Neuron (in vitro differentiated cells): ENCODE results near the gene SIM2.

ENCODE experiments used
- H2AFZ ChIP-seq: one replicate; pipeline ENCODE4 v1.6.1; 2013; ENCODE audit warnings: low read depth, mild to moderate bottlenecking, inconsistent platforms, low read length, moderate library complexity
- H3K27me3 ChIP-seq: one replicate; pipeline ENCODE4 v1.6.1; 2013; ENCODE audit warnings: low read length; ENCODE audit not compliant: insufficient read depth
- H3K36me3 ChIP-seq: one replicate; pipeline ENCODE4 v1.6.1; 2013; ENCODE audit warnings: low read length; ENCODE audit not compliant: insufficient read depth
- H3K4me1 ChIP-seq: one replicate; pipeline ENCODE4 v1.6.1; 2013; ENCODE audit warnings: low read length; ENCODE audit not compliant: insufficient read depth
- H3K4me3 ChIP-seq: 2 replicates; pipeline ENCODE4 v1.5.1; 2013; ENCODE audit warnings: mild to moderate bottlenecking, low read length, moderate library complexity
- H3K9me3 ChIP-seq: one replicate; pipeline ENCODE4 v1.6.1; 2013; ENCODE audit warnings: low read length

The SIM2 gene

DNA sequence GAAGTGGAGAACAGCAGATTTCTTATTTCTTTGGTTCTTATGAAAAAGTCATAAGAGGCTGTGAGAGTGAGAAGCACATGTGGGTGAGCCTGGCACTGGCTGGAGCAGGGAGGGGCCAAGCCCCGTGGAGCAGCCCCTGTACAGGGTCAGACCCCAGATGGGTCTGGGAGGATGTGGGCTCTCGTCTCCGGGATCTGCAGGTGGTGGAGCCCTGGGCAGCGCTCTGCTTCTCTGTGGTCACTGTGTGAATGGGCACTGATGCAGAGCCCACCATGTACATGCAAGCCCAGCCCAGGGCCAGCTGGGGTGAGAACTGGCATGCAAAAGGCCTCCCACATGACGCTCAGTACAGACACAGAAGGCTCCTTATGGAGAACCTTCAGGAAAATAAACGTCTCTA, 67.6 kb downstream of the SIM2 start:
- no peaks in the 10 kb centered on the region for H3K9me3 ChIP-seq
- no peak overlapping the region for H2AFZ ChIP-seq
- peaks cover 17% of the 10 kb centered on the region for H3K4me1 ChIP-seq
- no peak overlapping the region for H3K4me3 ChIP-seq
- no peaks in the 10 kb centered on the region for H3K27me3 ChIP-seq
- H3K36me3 ChIP-seq = no peaks in the 10 kb centered on the region

DNA sequence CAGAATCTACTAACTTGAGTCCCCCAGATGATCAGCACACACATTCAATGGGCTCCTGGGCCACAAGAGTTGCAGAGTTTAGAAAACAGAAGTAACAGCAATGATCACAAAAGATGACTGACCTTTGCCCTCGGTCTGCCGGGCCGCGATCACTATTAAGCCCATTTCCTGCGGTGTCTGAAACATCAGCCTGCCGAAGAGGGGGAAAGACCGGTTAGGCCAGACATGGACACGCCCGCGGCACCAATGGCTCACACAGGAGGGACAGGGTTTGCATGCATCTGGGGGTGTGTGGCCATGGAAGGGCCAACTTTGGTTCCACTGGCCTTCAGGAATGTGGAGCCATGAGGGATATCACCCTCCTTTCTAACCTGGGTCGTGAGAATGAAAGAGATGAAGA, 68.2 kb downstream of the SIM2 start:
- H3K27me3 ChIP-seq = no peaks in the 10 kb centered on the region
- no peak overlapping the region for H2AFZ ChIP-seq
- H3K4me3 ChIP-seq = no peak overlapping the region
- no peaks in the 10 kb centered on the region for H3K36me3 ChIP-seq
- H3K9me3 ChIP-seq = no peaks in the 10 kb centered on the region
- peaks cover 17% of the 10 kb centered on the region for H3K4me1 ChIP-seq

- H3K27me3 ChIP-seq = no peaks in the 10 kb centered on the region
These were observed 69.6 kb downstream of the SIM2 start for GRCh38 chr21:36768496-36768895.

DNA sequence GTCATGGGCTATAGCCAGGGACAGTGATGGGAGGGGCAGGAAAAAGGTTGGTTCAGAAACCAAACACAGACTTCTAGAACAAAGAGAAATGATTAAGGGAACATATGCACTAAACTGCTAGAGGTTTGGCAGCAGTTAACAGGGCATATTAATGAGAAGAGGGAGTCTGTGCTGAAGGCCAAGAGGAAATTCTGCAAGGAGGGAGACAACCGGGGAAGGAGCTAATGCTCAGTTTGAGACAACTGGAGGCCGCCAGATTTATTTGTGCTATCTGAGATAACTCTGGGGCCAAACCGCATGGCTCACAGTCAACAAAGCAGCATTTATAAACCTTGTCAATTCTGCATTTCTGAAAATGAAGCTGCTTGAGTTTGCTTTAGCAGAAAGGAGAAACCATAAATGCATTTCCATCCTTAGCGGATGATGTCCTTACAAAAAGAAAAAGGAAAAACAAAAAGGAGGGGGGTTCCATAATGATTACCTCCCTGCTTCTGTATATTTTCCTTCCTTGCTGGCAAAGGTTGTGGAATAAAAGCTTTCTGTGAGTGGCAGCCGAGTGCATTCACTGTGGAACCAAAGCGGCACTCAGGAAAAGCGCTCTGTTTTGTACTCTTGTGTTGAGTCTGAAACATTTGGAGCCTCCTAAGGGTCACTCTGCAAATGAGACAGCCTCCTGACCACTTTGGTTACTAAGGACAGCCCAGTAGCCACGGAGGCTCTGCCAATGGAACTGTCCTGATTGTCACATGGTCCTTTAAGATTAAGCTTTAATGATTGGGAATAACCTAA, 70.3 kb downstream of the SIM2 start:
- Histone ChIP-seq H3K9me3 (no peaks in the 10 kb centered on the region), H3K4me3 (no peak overlapping the region), H3K36me3 (no peaks in the 10 kb centered on the region), H2AFZ (peak overlapping the region; percentile 3), H3K4me1 (peaks cover 24% of the 10 kb centered on the region), H3K27me3 (no peaks in the 10 kb centered on the region)

More at GRCh38 chr21:36768496-36768895, 69.6 kb downstream of the SIM2 start:
- Histone ChIP-seq H3K9me3 (no peaks in the 10 kb centered on the region), H2AFZ (no peak overlapping the region), H3K4me1 (peaks cover 19% of the 10 kb centered on the region), H3K4me3 (no peak overlapping the region), H3K36me3 (no peaks in the 10 kb centered on the region)

DNA sequence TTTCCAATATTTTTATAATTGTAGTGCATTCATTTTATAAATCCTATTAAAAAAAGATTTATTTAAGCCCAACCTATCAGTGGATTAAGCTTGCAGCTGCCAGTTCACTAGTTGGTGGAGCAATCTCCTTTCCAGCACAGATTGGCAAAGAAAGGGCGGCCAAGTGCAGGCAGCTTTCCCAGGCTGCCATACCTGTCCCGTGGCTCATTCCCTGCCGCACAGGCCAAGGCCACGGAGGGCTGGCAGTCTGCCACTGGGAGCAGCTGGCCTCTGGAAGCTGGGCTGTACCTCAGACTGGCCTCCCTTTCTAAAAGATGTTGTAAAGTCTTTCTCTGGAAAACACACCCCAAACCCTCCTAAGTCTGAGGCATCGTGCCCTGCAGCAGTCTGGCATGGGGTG, 74.2 kb downstream of the SIM2 start:
- Histone ChIP-seq H3K36me3 (no peaks in the 10 kb centered on the region), H2AFZ (no peak overlapping the region), H3K4me1 (peaks cover 30% of the 10 kb centered on the region), H3K4me3 (no peak overlapping the region), H3K9me3 (no peaks in the 10 kb centered on the region), H3K27me3 (no peaks in the 10 kb centered on the region)

DNA sequence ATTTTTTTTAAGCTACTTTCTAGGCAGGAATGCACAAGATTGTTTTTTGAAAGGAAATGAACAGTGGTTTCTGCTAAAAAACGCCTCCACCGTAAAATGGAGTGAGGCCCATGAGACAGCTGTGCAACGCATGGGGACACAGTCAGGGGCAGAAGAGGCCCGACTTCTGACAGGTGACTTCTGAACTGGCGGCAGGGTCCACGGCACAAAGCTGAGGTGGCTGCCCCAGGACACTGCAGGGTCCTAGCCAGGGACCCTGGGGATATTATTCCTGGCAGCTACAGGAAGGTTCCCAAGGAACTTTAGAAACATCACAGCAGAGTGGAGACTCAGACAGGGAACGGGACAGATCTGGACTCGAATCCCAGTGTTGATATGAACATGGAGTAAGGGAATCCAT, 75.1 kb downstream of the SIM2 start:
- Histone ChIP-seq H3K36me3 (no peaks in the 10 kb centered on the region), H2AFZ (no peak overlapping the region), H3K27me3 (no peaks in the 10 kb centered on the region), H3K4me1 (peaks cover 21% of the 10 kb centered on the region), H3K4me3 (no peak overlapping the region), H3K9me3 (no peaks in the 10 kb centered on the region)

- no peak overlapping the region for H3K4me3 ChIP-seq
- peaks cover 5% of the 10 kb centered on the region for H3K9me3 ChIP-seq
- peaks cover 13% of the 10 kb centered on the region for H3K4me1 ChIP-seq
- no peaks in the 10 kb centered on the region for H3K36me3 ChIP-seq
- H3K27me3 ChIP-seq = no peaks in the 10 kb centered on the region
- no peak overlapping the region for H2AFZ ChIP-seq
These were observed 78.2 kb downstream of the SIM2 start for GRCh38 chr21:36776981-36777617.

GRCh38 chr21:36780861-36781260, 81.9 kb downstream of the SIM2 start:
- Histone ChIP-seq H3K4me1 (peaks cover 6% of the 10 kb centered on the region), H2AFZ (no peak overlapping the region)

DNA sequence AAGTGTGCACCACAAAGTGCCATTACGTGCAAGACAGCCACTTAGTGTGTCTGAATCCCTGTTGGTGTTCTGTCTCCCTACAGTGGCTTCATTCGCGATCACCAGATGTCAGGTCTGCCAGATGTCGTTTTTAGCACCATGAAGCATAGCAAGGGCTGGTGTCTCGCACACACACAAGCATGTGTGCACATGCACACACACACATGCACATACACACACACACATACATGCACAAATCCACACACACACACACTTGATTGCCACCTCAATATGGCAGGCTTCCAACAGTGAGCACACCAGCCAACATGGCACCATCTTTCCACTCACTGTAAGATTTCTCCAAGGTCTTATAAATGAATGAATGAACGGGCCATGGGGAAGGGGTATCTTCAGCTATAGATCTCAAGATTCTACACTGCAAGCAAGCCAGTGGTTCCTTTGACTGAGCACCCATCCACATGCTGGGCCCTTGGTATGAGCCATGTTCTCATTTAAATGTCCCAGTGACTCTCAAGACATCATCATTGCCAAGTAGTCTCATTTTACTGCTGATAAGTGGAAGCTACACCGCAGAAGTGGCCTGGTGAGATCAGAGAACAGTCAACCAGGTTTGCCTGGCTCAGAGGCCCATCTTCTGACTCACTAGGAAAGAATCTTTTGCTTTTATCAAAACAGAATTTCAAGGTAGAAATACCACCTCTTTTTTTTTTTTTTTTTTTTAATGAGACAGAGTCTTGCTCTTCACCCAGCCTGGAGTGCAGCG, 84.9 kb downstream of the SIM2 start:
- H3K4me3 ChIP-seq = no peak overlapping the region
- H3K4me1 ChIP-seq = no peaks in the 10 kb centered on the region
- no peak overlapping the region for H2AFZ ChIP-seq
- H3K27me3 ChIP-seq = no peaks in the 10 kb centered on the region
- H3K36me3 ChIP-seq = no peaks in the 10 kb centered on the region
- peaks cover 5% of the 10 kb centered on the region for H3K9me3 ChIP-seq

More at GRCh38 chr21:36780861-36781260, 81.9 kb downstream of the SIM2 start:
- Histone ChIP-seq H3K36me3 (no peaks in the 10 kb centered on the region), H3K9me3 (peaks cover 5% of the 10 kb centered on the region), H3K27me3 (no peaks in the 10 kb centered on the region), H3K4me3 (no peak overlapping the region)

- Histone ChIP-seq H3K36me3 (no peaks in the 10 kb centered on the region), H3K4me1 (no peaks in the 10 kb centered on the region), H3K27me3 (no peaks in the 10 kb centered on the region), H2AFZ (no peak overlapping the region), H3K9me3 (peaks cover 4% of the 10 kb centered on the region), H3K4me3 (no peak overlapping the region)
These were observed 86.0 kb downstream of the SIM2 start for GRCh38 chr21:36784947-36785346.

DNA sequence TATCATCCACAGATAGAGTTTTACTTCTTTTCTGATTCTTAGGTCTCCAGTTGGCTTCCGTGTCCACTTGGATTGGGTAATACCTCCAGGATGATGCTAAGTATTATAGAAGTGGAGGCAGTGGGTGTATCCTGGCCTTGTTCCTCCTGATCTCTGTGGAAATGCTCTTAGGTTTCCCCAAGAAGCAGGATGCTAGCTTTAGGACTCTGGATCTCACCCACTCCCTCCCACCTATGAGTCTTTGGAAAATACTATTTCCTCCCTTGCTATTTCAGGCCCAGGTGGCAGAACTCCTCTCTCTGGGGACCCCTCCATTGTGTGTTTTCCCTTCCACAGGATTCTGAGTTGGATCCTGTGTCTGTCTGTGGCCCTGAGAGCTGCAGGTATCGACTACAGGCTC, 86.7 kb downstream of the SIM2 start:
- peaks cover under 1% of the 10 kb centered on the region for H3K9me3 ChIP-seq
- no peaks in the 10 kb centered on the region for H3K36me3 ChIP-seq
- no peaks in the 10 kb centered on the region for H3K27me3 ChIP-seq
- no peak overlapping the region for H2AFZ ChIP-seq
- H3K4me3 ChIP-seq = no peak overlapping the region
- H3K4me1 ChIP-seq = no peaks in the 10 kb centered on the region

DNA sequence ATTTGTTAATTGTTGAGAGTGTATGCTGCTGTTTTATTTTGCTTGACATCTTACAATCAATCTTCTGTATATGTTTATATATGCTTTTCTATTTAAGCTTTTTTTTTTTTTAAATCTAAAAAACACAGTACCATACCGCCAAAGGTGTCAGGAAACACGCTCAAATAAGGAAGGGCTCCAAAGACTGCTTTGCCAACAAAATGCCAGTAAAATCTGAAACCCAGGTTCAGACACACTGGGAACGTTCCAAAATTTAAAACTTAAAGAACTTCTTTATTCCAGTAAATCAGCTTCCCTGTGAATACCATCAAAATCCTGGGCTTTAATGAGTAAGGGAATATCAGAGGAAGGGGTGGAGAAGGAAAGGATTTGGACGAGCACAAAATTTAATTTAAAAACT, 87.3 kb downstream of the SIM2 start:
- Histone ChIP-seq H2AFZ (no peak overlapping the region), H3K4me1 (no peaks in the 10 kb centered on the region), H3K27me3 (no peaks in the 10 kb centered on the region), H3K9me3 (no peaks in the 10 kb centered on the region), H3K4me3 (no peak overlapping the region), H3K36me3 (no peaks in the 10 kb centered on the region)

- H3K4me1 ChIP-seq = no peaks in the 10 kb centered on the region
- H3K4me3 ChIP-seq = no peak overlapping the region
- no peaks in the 10 kb centered on the region for H3K27me3 ChIP-seq
- H2AFZ ChIP-seq = no peak overlapping the region
- no peaks in the 10 kb centered on the region for H3K36me3 ChIP-seq
- H3K9me3 ChIP-seq = no peaks in the 10 kb centered on the region
These were observed 89.3 kb downstream of the SIM2 start for GRCh38 chr21:36788120-36788638.
